ENCODE data around the gene SLC48A1. TPM values are rescaled to one million over a fixed set of nuclear protein-coding genes. Genes with fewer than 3 reads are reported as not detected.
A peak's percentile ranks its signal among the peaks of the same experiment; 100 is the strongest.

SLC48A1 gene
- total RNA-seq, 1 donor from 2014 or later, result 23.7 TPM

- intact Hi-C loops (cut with micrococcal nuclease), result no loop called here
- DNase-seq (peak; percentile 26), ATAC-seq (no peak)
These were observed 12.2 kb downstream of the SLC48A1 start for GRCh38 chr12:47785036-47785886.

GRCh38 chr12:47785887-47786661 is 13.0 kb downstream of the SLC48A1 start:
- intact Hi-C loops (cut with micrococcal nuclease), result no loop called here
- no peak for ATAC-seq

GRCh38 chr12:47786662-47787280 is 13.7 kb downstream of the SLC48A1 start:
- intact Hi-C loops (cut with micrococcal nuclease), result no loop called here
- ATAC-seq, result no peak

More at GRCh38 chr12:47785887-47786661, 13.0 kb downstream of the SLC48A1 start:
- DNase-seq, result peak; percentile 21

GRCh38 chr12:47787596-47788319 is 14.7 kb downstream of the SLC48A1 start:
- peak; percentile 26 for DNase-seq
- ATAC-seq, result no peak
- intact Hi-C loops (cut with micrococcal nuclease), result no loop called here

More at GRCh38 chr12:47786662-47787280, 13.7 kb downstream of the SLC48A1 start:
- DNase-seq, result peak; percentile 31

- intact Hi-C loops (cut with micrococcal nuclease), result no loop called here
- ATAC-seq, result no peak
- peak; percentile 20 for DNase-seq
These were observed 16.1 kb downstream of the SLC48A1 start for GRCh38 chr12:47789141-47789540.

- no peak for ATAC-seq
- intact Hi-C loops (cut with micrococcal nuclease), result no loop called here
- peak; percentile 20 for DNase-seq
These were observed 16.9 kb downstream of the SLC48A1 start for GRCh38 chr12:47789712-47790489.

GRCh38 chr12:47790676-47791350 is 17.8 kb downstream of the SLC48A1 start:
- DNase-seq (peak; percentile 26), ATAC-seq (no peak)
- intact Hi-C loops (cut with micrococcal nuclease), result no loop called here

- ATAC-seq, result no peak
- intact Hi-C loops (cut with micrococcal nuclease), result no loop called here
- no peak for DNase-seq
These were observed 18.3 kb downstream of the SLC48A1 start for GRCh38 chr12:47791351-47791746.

GRCh38 chr12:47791874-47792273 is 18.8 kb downstream of the SLC48A1 start:
- DNase-seq (peak; percentile 21), ATAC-seq (no peak)
- intact Hi-C loops (cut with micrococcal nuclease), result no loop called here

- ATAC-seq, result no peak
- intact Hi-C loops (cut with micrococcal nuclease), result no loop called here
- peak; percentile 18 for DNase-seq
These were observed 20.1 kb downstream of the SLC48A1 start for GRCh38 chr12:47793015-47793681.

- no peak for DNase-seq
- intact Hi-C loops (cut with micrococcal nuclease), result no loop called here
- no peak for ATAC-seq
These were observed 21.6 kb downstream of the SLC48A1 start for GRCh38 chr12:47794679-47795078.

GRCh38 chr12:47795121-47795813 is 22.2 kb downstream of the SLC48A1 start:
- no peak for DNase-seq
- ATAC-seq, result no peak
- intact Hi-C loops (cut with micrococcal nuclease), result no loop called here

- no peak for DNase-seq
- no peak for ATAC-seq
- intact Hi-C loops (cut with micrococcal nuclease), result no loop called here
These were observed 22.9 kb downstream of the SLC48A1 start for GRCh38 chr12:47795814-47796411.

- peak; percentile 33 for ATAC-seq
- intact Hi-C loops (cut with micrococcal nuclease), result no loop called here
- DNase-seq, result peak; percentile 63
These were observed 24.4 kb downstream of the SLC48A1 start for GRCh38 chr12:47797441-47797840.

GRCh38 chr12:47798382-47798948 is 25.4 kb downstream of the SLC48A1 start:
- ATAC-seq (no peak), DNase-seq (no peak)
- intact Hi-C loops (cut with micrococcal nuclease), result no loop called here

GRCh38 chr12:47799357-47799955 is 26.4 kb downstream of the SLC48A1 start:
- ATAC-seq (peak; percentile 75), DNase-seq (peak; percentile 78)
- intact Hi-C loops (cut with micrococcal nuclease), result no loop called here

Measured in left ventricle myocardium superior (tissue), 1 donor.